Motor neuron (in vitro differentiated cells): ENCODE data around the gene ASCL2. TPM values are rescaled to one million over a fixed set of nuclear protein-coding genes. Genes with fewer than 3 reads are reported as not detected.
"Not testable (repeated sequence)": the region's sequence is repeated elsewhere in the genome, so short reads cannot be mapped to it uniquely, and the experiment has no call there.

Experiments used
- ATAC-seq, 8 experiments: fragments of 200-7000 bp; cut with Tn5 transposase; replicated peaks in 6 of 8; 2 replicates each; pipeline ENCODE4 v1.8.0; 2021; ENCODE audit warnings: mild to moderate bottlenecking in 8 of 8, moderate library complexity in 8 of 8
- H3K27ac ChIP-seq, 2 donors: fragments of 250-450 bp; sonication (Bioruptor Pico); 2 replicates each; pipeline ENCODE4 v1.9.0; 2021; ENCODE audit warnings: antibody characterized with exemption in 2 of 2, mild to moderate bottlenecking in 2 of 2, moderate library complexity in 1 of 2
- H3K4me1 ChIP-seq, 2 donors: fragments of 250-450 bp; sonication (Bioruptor Pico); replicated peaks in 1 of 2; 2 replicates each; pipeline ENCODE4 v1.6.1; 2021; ENCODE audit warnings: antibody characterized with exemption in 2 of 2, mild to moderate bottlenecking in 2 of 2, moderate library complexity in 1 of 2
- H3K4me3 ChIP-seq, 5 donors: fragments of 250-450 bp; sonication (Bioruptor Pico); 2 replicates each; pipeline ENCODE4 v1.9.0; 2021; ENCODE audit warnings: antibody characterized with exemption in 5 of 5, mild to moderate bottlenecking in 5 of 5, moderate library complexity in 4 of 5
- WGBS, 10 experiments: fragments of 450-650 bp; shearing (Covaris generic); methylation state at CpG; one replicate each; pipeline ENCODE4 v1.0.0; 2022; 5-methylcytosine and 5-hydroxymethylcytosine counted together
- in situ Hi-C, 9 experiments: fragments of 400-800 bp; cut with MboI; loops; one replicate each; pipeline ENCODE4 v1.15.0; 2021; ENCODE audit warnings: low sequenced_read_pairs in 9 of 9, low pct_unique_long_range_greater_than_20kb in 2 of 9; ENCODE audit not compliant: unreplicated experiment in 9 of 9
- total RNA-seq, 8 experiments: library from RNA; unstranded; fragments of 300-600 nt; gene quantifications; 2 replicates each; pipeline versions ENCODE4 v1.2.3 to v1.2.4, GENCODE V29; 2022

Gene ASCL2
- total RNA-seq, 8 experiments from 2014 or later: 0.11 to 0.76 (median 0.45) TPM; not detected in 3

GRCh38 chr11:2256293-2256913, 14.0 kb downstream of the ASCL2 start:
- in situ Hi-C loops: no loop called here
- WGBS, 10 experiments: 50 to 90% (median 60%) methylated on average over 1 to 10 of the region's 14 CpGs; no CpG with 5 or more reads in 2 of the 10 experiments
- Histone ChIP-seq H3K27ac (no peak overlapping the region), H3K4me3 (no peak overlapping the region), H3K4me1 (no peaks in the 10 kb centered on the region)
- peak in 3 of 8 experiments; percentile 24 to 59 (median 47) for ATAC-seq

GRCh38 chr11:2252018-2252417, 18.4 kb downstream of the ASCL2 start:
- Histone ChIP-seq H3K27ac (no peak overlapping the region), H3K4me1 (no peaks in the 10 kb centered on the region), H3K4me3 (no peak overlapping the region)
- 40 to 100% (median 81%) methylated on average over 1 to 6 of the region's 6 CpGs for WGBS, 10 experiments
- in situ Hi-C loops: no loop called here
- ATAC-seq: no peak

- 48 to 92% (median 82%) methylated on average over 2 to 6 of the region's 6 CpGs; no CpG with 5 or more reads in 4 of the 10 experiments for WGBS, 10 experiments
- Histone ChIP-seq H3K27ac (no peak overlapping the region), H3K4me1 (no peaks in the 10 kb centered on the region), H3K4me3 (no peak overlapping the region)
- in situ Hi-C loops: no loop called here
- no peak for ATAC-seq
These were observed 19.2 kb downstream of the ASCL2 start for GRCh38 chr11:2251138-2251537.

GRCh38 chr11:2250485-2250884, 19.9 kb downstream of the ASCL2 start:
- no peaks in the 10 kb centered on the region for H3K4me1 ChIP-seq
- 34 to 65% (median 51%) methylated on average over 2 to 8 of the region's 8 CpGs; no CpG with 5 or more reads in 6 of the 10 experiments for WGBS, 10 experiments
- no peak overlapping the region for H3K27ac ChIP-seq
- ATAC-seq: no peak
- in situ Hi-C loops: no loop called here
- H3K4me3 ChIP-seq: no peak overlapping the region

- in situ Hi-C loops: no loop called here
- no peaks in the 10 kb centered on the region for H3K4me1 ChIP-seq
- no peak overlapping the region for H3K4me3 ChIP-seq
- no peak for ATAC-seq
- H3K27ac ChIP-seq: no peak overlapping the region
- WGBS, 10 experiments: 50 to 80% methylated on average over 1 to 2 of the region's 9 CpGs; no CpG with 5 or more reads in 8 of the 10 experiments
These were observed 20.3 kb downstream of the ASCL2 start for GRCh38 chr11:2250041-2250440.

- in situ Hi-C loops: loop anchor here in 1 of 9 experiments (25.0 kb wide), 1 partner anchor 638 kb away; the partner anchor contains the start of gene CDKN1C
- Histone ChIP-seq H3K4me3 (no peak overlapping the region), H3K27ac (no peak overlapping the region), H3K4me1 (no peaks in the 10 kb centered on the region)
- 100% methylated on average over 5 of the region's 20 CpGs; no CpG with 5 or more reads in 9 of the 10 experiments for WGBS, 10 experiments
- ATAC-seq: no peak
These were observed 21.0 kb downstream of the ASCL2 start for GRCh38 chr11:2249189-2249916.

- in situ Hi-C loops: loop anchor here in 1 of 9 experiments (25.0 kb wide), 1 partner anchor 639 kb away; the partner anchor contains the start of gene CDKN1C
These were observed 21.6 kb downstream of the ASCL2 start for GRCh38 chr11:2248762-2249161.

GRCh38 chr11:2248242-2248641, 22.1 kb downstream of the ASCL2 start:
- no peaks in the 10 kb centered on the region for H3K4me1 ChIP-seq
- H3K4me3 ChIP-seq: no peak overlapping the region
- H3K27ac ChIP-seq: no peak overlapping the region
- in situ Hi-C loops: loop anchor here in 1 of 9 experiments (25.0 kb wide), 1 partner anchor 639 kb away; the partner anchor contains the start of gene CDKN1C
- 32 to 100% (median 81%) methylated on average over 1 to 6 of the region's 11 CpGs; no CpG with 5 or more reads in 4 of the 10 experiments for WGBS, 10 experiments
- no peak for ATAC-seq

More at GRCh38 chr11:2248762-2249161, 21.6 kb downstream of the ASCL2 start:
- no peak for ATAC-seq
- H3K27ac ChIP-seq: no peak overlapping the region
- no peak overlapping the region for H3K4me3 ChIP-seq
- no peaks in the 10 kb centered on the region for H3K4me1 ChIP-seq
- 30 to 100% (median 64%) methylated on average over 1 to 3 of the region's 7 CpGs; no CpG with 5 or more reads in 7 of the 10 experiments for WGBS, 10 experiments

- in situ Hi-C loops: loop anchor here in 1 of 9 experiments (25.0 kb wide), 1 partner anchor 640 kb away; the partner anchor contains the start of gene CDKN1C
- peak in 3 of 8 experiments; percentile 37 to 94 (median 37) for ATAC-seq
- no peak overlapping the region for H3K4me3 ChIP-seq
- 7 to 90% (median 66%) methylated on average over 1 to 7 of the region's 7 CpGs; no CpG with 5 or more reads in 1 of the 10 experiments for WGBS, 10 experiments
- no peak overlapping the region for H3K27ac ChIP-seq
- H3K4me1 ChIP-seq: no peaks in the 10 kb centered on the region
These were observed 22.9 kb downstream of the ASCL2 start for GRCh38 chr11:2247496-2247895.

- in situ Hi-C loops: loop anchor here in 1 of 9 experiments (25.0 kb wide), 1 partner anchor 646 kb away; the partner anchor contains the start of gene CDKN1C
- ATAC-seq: no peak
- H3K4me3 ChIP-seq: no peak overlapping the region
- H3K4me1 ChIP-seq: no peaks in the 10 kb centered on the region
- no peak overlapping the region for H3K27ac ChIP-seq
- WGBS, 10 experiments: 0 to 100% (median 52%) methylated on average over 1 to 3 of the region's 3 CpGs; no CpG with 5 or more reads in 1 of the 10 experiments
These were observed 29.6 kb downstream of the ASCL2 start for GRCh38 chr11:2240834-2241233.

- no peak for ATAC-seq
- Histone ChIP-seq H3K4me1 (no peaks in the 10 kb centered on the region), H3K4me3 (no peak overlapping the region), H3K27ac (no peak overlapping the region)
- in situ Hi-C loops: loop anchor here in 1 of 9 experiments (25.0 kb wide), 1 partner anchor 650 kb away; the partner anchor contains the start of gene CDKN1C
- WGBS, 10 experiments: 20 to 100% (median 60%) methylated on average over 1 to 12 of the region's 22 CpGs; no CpG with 5 or more reads in 1 of the 10 experiments
These were observed 32.7 kb downstream of the ASCL2 start for GRCh38 chr11:2237457-2238238.

- not testable (repeated sequence) for H3K4me3 ChIP-seq
- in situ Hi-C loops: loop anchor here in 1 of 9 experiments (25.0 kb wide), 1 partner anchor 651 kb away; the partner anchor contains the start of gene CDKN1C
- 36 to 100% (median 71%) methylated on average over 1 to 4 of the region's 23 CpGs; no CpG with 5 or more reads in 4 of the 10 experiments for WGBS, 10 experiments
These were observed 33.8 kb downstream of the ASCL2 start for GRCh38 chr11:2236381-2237134.

More at GRCh38 chr11:2236381-2237134, 33.8 kb downstream of the ASCL2 start:
- H3K4me1 ChIP-seq, ATAC-seq, H3K27ac ChIP-seq: not testable (repeated sequence)
